Osteocyte (in vitro differentiated cells): ENCODE data around the gene PP2D1. TPM values are rescaled to one million over a fixed set of nuclear protein-coding genes. Genes with fewer than 3 reads are reported as not detected.
"Not testable (repeated sequence)": the region's sequence is repeated elsewhere in the genome, so short reads cannot be mapped to it uniquely, and the experiment has no call there.

Experiments
- DNase-seq: peaks from one replicate; pipeline ENCODE4 v3.0.0; 2021; ENCODE audit warnings: mixed read lengths; ENCODE audit not compliant: unreplicated experiment; ENCODE audit errors: extremely low spot score
- H3K27ac Mint-ChIP-seq: one replicate; pipeline ENCODE4 v1.8.0; 2021; ENCODE audit warnings: mild to moderate bottlenecking, mixed read lengths; ENCODE audit not compliant: unreplicated experiment
- H3K27me3 Mint-ChIP-seq: one replicate; pipeline ENCODE4 v1.8.0; 2021; ENCODE audit warnings: mixed read lengths; ENCODE audit not compliant: unreplicated experiment
- H3K36me3 Mint-ChIP-seq: one replicate; pipeline ENCODE4 v1.8.0; 2021; ENCODE audit warnings: mixed read lengths; ENCODE audit not compliant: unreplicated experiment
- H3K4me1 Mint-ChIP-seq: one replicate; pipeline ENCODE4 v1.8.0; 2021; ENCODE audit warnings: mixed read lengths; ENCODE audit not compliant: unreplicated experiment
- H3K4me3 Mint-ChIP-seq: one replicate; pipeline ENCODE4 v1.8.0; 2021; ENCODE audit warnings: mild to moderate bottlenecking, moderate library complexity, mixed read lengths; ENCODE audit not compliant: unreplicated experiment
- H3K9me3 Mint-ChIP-seq: one replicate; pipeline ENCODE4 v1.8.0; 2021; ENCODE audit warnings: mixed read lengths; ENCODE audit not compliant: unreplicated experiment
- CTCF ChIP-seq: fragments of 200-600 bp; sonication (generic); IDR thresholded peaks from 2 replicates; pipeline ENCODE4 v1.5.0; 2021; ENCODE audit warnings: antibody characterized with exemption, mild to moderate bottlenecking, moderate library complexity
- total RNA-seq: library from RNA; stranded (reverse); gene quantifications from 2 replicates; pipeline ENCODE4 v1.2.1, GENCODE V29; 2021

The PP2D1 gene
- total RNA-seq, 1 donor from 2014 or later: not detected

- H3K27ac Mint-ChIP-seq: no peak overlapping the region
- H3K9me3 Mint-ChIP-seq: no peaks in the 10 kb centered on the region
- no peak for TF ChIP-seq CTCF
- no peak for DNase-seq
- H3K27me3 Mint-ChIP-seq: no peaks in the 10 kb centered on the region
- H3K4me1 Mint-ChIP-seq: no peaks in the 10 kb centered on the region
- no peaks in the 10 kb centered on the region for H3K36me3 Mint-ChIP-seq
- H3K4me3 Mint-ChIP-seq: no peak overlapping the region
These were observed 11.0 kb upstream of the PP2D1 start for GRCh38 chr3:20022954-20023622.

- H3K36me3 Mint-ChIP-seq, H3K4me1 Mint-ChIP-seq, H3K27ac Mint-ChIP-seq, H3K27me3 Mint-ChIP-seq, DNase-seq, H3K9me3 Mint-ChIP-seq, H3K4me3 Mint-ChIP-seq: not testable (repeated sequence)
These were observed 4.0 kb upstream of the PP2D1 start for GRCh38 chr3:20016076-20016475.

GRCh38 chr3:20015525-20015924 is 3.5 kb upstream of the PP2D1 start:
- H3K4me1 Mint-ChIP-seq: no peaks in the 10 kb centered on the region
- no peak for DNase-seq
- H3K36me3 Mint-ChIP-seq: no peaks in the 10 kb centered on the region
- TF ChIP-seq CTCF: no peak
- no peaks in the 10 kb centered on the region for H3K9me3 Mint-ChIP-seq
- no peak overlapping the region for H3K4me3 Mint-ChIP-seq
- no peaks in the 10 kb centered on the region for H3K27me3 Mint-ChIP-seq
- no peak overlapping the region for H3K27ac Mint-ChIP-seq

- no peak for TF ChIP-seq CTCF
- no peak overlapping the region for H3K27ac Mint-ChIP-seq
- H3K9me3 Mint-ChIP-seq: no peaks in the 10 kb centered on the region
- H3K36me3 Mint-ChIP-seq: no peaks in the 10 kb centered on the region
- no peak overlapping the region for H3K4me3 Mint-ChIP-seq
- H3K4me1 Mint-ChIP-seq: no peaks in the 10 kb centered on the region
- H3K27me3 Mint-ChIP-seq: no peaks in the 10 kb centered on the region
- no peak for DNase-seq
These were observed 1.3 kb upstream of the PP2D1 start for GRCh38 chr3:20013396-20013795.

GRCh38 chr3:20008646-20009045 is 3.4 kb downstream of the PP2D1 start:
- Mint-ChIP-seq H3K36me3 (no peaks in the 10 kb centered on the region), H3K4me3 (no peak overlapping the region), H3K9me3 (no peaks in the 10 kb centered on the region), H3K4me1 (no peaks in the 10 kb centered on the region), H3K27me3 (no peaks in the 10 kb centered on the region), H3K27ac (no peak overlapping the region)
- DNase-seq: no peak
- no peak for TF ChIP-seq CTCF

- H3K27ac Mint-ChIP-seq: no peak overlapping the region
- no peak for DNase-seq
- H3K4me3 Mint-ChIP-seq: no peak overlapping the region
- no peaks in the 10 kb centered on the region for H3K36me3 Mint-ChIP-seq
- no peaks in the 10 kb centered on the region for H3K27me3 Mint-ChIP-seq
- no peak for TF ChIP-seq CTCF
- no peaks in the 10 kb centered on the region for H3K9me3 Mint-ChIP-seq
- H3K4me1 Mint-ChIP-seq: no peaks in the 10 kb centered on the region
These were observed 4.1 kb downstream of the PP2D1 start for GRCh38 chr3:20007960-20008359.
